ENCODE data around the gene STX8. TPM values are rescaled to one million over a fixed set of nuclear protein-coding genes. Genes with fewer than 3 reads are reported as not detected.

The STX8 gene
- polyA plus RNA-seq, 1 of the 3 experiments (the other 2 are of a cell fraction): 51.3 TPM

DNA sequence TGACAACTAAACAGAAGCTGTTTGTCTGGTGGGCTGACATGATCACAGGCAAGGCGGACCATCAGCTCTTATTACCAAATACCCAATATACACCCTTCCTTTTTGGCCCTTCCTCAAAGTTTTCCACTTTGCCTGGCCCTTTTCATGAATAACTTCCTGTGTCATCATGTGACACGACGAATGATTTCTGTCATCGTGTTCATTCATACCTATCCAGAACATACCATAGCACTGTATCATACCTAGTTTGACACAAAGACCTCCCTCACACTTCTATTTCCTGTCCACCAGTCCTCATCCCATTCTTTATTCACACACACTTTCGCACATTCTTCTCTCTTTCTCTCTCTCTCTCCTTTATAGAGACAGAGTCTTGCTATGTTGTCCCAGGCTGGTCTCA, 131.8 kb downstream of the STX8 start:
- H3K36me3 ChIP-seq (replicated peaks in 1 of 2; ENCODE audit: control insufficient read depth in 1 of 2, insufficient read depth in 2 of 2, low read length in 1 of 2): no peaks in the 10 kb centered on the region
- H3K4me1 ChIP-seq (ENCODE audit: control insufficient read depth in 1 of 2, insufficient read depth in 2 of 2, low read depth in 1 of 2, low read length in 1 of 2): no peaks in the 10 kb centered on the region
- H3K9me3 ChIP-seq: no peaks in the 10 kb centered on the region
- H4K20me1 ChIP-seq (ENCODE audit: insufficient read depth): no peaks in the 10 kb centered on the region
- POLR2A ChIA-PET: no interaction called here
- H3F3A ChIP-seq (replicated peaks; ENCODE audit: insufficient read depth): no peaks in the 10 kb centered on the region
- no peak overlapping the region for H3K4me2 ChIP-seq
- DNase-seq: no peak
- H3K9ac ChIP-seq: no peak overlapping the region
- H3K27me3 ChIP-seq (ENCODE audit: insufficient read depth): no peaks in the 10 kb centered on the region
- H2AFZ ChIP-seq (ENCODE audit: low read depth): no peak overlapping the region
- TF ChIP-seq ELF1 (IDR thresholded peaks at IDR 0.05) (no peak), FOXJ3 (CRISPR knock-in tag; IDR thresholded peaks at IDR 0.05) (no peak), RXRA (IDR thresholded peaks at IDR 0.05; ENCODE audit: borderline replicate concordance, low read depth) (no peak), GATA2 (CRISPR knock-in tag; IDR thresholded peaks at IDR 0.05) (no peak)
- TF ChIP-seq, protein P1, sequence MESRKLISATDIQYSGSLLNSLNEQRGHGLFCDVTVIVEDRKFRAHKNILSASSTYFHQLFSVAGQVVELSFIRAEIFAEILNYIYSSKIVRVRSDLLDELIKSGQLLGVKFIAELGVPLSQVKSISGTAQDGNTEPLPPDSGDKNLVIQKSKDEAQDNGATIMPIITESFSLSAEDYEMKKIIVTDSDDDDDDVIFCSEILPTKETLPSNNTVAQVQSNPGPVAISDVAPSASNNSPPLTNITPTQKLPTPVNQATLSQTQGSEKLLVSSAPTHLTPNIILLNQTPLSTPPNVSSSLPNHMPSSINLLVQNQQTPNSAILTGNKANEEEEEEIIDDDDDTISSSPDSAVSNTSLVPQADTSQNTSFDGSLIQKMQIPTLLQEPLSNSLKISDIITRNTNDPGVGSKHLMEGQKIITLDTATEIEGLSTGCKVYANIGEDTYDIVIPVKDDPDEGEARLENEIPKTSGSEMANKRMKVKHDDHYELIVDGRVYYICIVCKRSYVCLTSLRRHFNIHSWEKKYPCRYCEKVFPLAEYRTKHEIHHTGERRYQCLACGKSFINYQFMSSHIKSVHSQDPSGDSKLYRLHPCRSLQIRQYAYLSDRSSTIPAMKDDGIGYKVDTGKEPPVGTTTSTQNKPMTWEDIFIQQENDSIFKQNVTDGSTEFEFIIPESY (IDR thresholded peaks at IDR 0.05; ENCODE audit: borderline replicate concordance, low read depth): no peak
- TF ChIP-seq, protein P2, sequence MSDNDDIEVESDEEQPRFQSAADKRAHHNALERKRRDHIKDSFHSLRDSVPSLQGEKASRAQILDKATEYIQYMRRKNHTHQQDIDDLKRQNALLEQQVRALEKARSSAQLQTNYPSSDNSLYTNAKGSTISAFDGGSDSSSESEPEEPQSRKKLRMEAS (IDR thresholded peaks at IDR 0.05; ENCODE audit: low read depth): no peak
- no peaks in the 10 kb centered on the region for H3K79me2 ChIP-seq (ENCODE audit: insufficient read depth)
- CTCF ChIA-PET: interaction anchor here (0.9 kb wide), 1 partner anchor 79 kb away, joined by 3 read pairs; no protein-coding TSS in a partner anchor
- no peak overlapping the region for H3K27ac ChIP-seq (ENCODE audit: low read depth in 2 of 2, low read length in 1 of 2)
- 88% methylated on average over 5 of the region's 5 CpGs for WGBS (ENCODE audit: low lambda C conversion rate)
- no peaks in the 10 kb centered on the region for H3K9me2 ChIP-seq
- no peak overlapping the region for H3K4me3 ChIP-seq (ENCODE audit: low read depth in 2 of 2, low read length in 1 of 2)

GRCh38 chr17:9439851-9440250, 135.8 kb downstream of the STX8 start:
- 97% methylated on average over 3 of the region's 3 CpGs for WGBS (ENCODE audit: low lambda C conversion rate)

More at GRCh38 chr17:9439851-9440250, 135.8 kb downstream of the STX8 start:
- CTCF ChIA-PET: no interaction called here
- H3K9me3 ChIP-seq: no peaks in the 10 kb centered on the region
- no peak for TF ChIP-seq PBX3 (IDR thresholded peaks at IDR 0.05)
- no peak for TF ChIP-seq NFIC (IDR thresholded peaks at IDR 0.05; ENCODE audit: borderline replicate concordance)
- H3K4me2 ChIP-seq: no peak overlapping the region
- no peaks in the 10 kb centered on the region for H3F3A ChIP-seq (replicated peaks; ENCODE audit: insufficient read depth)
- no peaks in the 10 kb centered on the region for H3K27me3 ChIP-seq (ENCODE audit: insufficient read depth)
- H3K36me3 ChIP-seq (replicated peaks in 1 of 2; ENCODE audit: control insufficient read depth in 1 of 2, insufficient read depth in 2 of 2, low read length in 1 of 2): no peaks in the 10 kb centered on the region
- H2AFZ ChIP-seq (ENCODE audit: low read depth): no peak overlapping the region
- no peak overlapping the region for H3K4me3 ChIP-seq (ENCODE audit: low read depth in 2 of 2, low read length in 1 of 2)
- H3K4me1 ChIP-seq (ENCODE audit: control insufficient read depth in 1 of 2, insufficient read depth in 2 of 2, low read depth in 1 of 2, low read length in 1 of 2): peaks cover 0 to 5% of the 10 kb centered on the region in 2 experiments; a peak in 2 of 4 replicates
- H3K27ac ChIP-seq (ENCODE audit: low read depth in 2 of 2, low read length in 1 of 2): no peak overlapping the region
- H4K20me1 ChIP-seq (ENCODE audit: insufficient read depth): no peaks in the 10 kb centered on the region
- no peaks in the 10 kb centered on the region for H3K79me2 ChIP-seq (ENCODE audit: insufficient read depth)
- no peak overlapping the region for H3K9ac ChIP-seq
- H3K9me2 ChIP-seq: no peaks in the 10 kb centered on the region
- POLR2A ChIA-PET: no interaction called here
- DNase-seq: no peak

Measured in SK-N-SH (cell line).